ENCODE data around the gene STARD3. TPM values are rescaled to one million over a fixed set of nuclear protein-coding genes. Genes with fewer than 3 reads are reported as not detected.
A peak's percentile ranks its signal among the peaks of the same experiment; 100 is the strongest.
"Not testable (repeated sequence)": the region's sequence is repeated elsewhere in the genome, so short reads cannot be mapped to it uniquely, and the experiment has no call there.

STARD3 gene
- total RNA-seq, result 78.2 TPM
- long read RNA-seq, transcript STARD3-201 (15 exons, 2,132 nt), result major isoform, 58 of 146 reads
- long read RNA-seq, partial matches to known transcripts, result 26 of 146 reads
- long read RNA-seq, other reads (novel, unspliced or antisense), result 61 of 146 reads

- H3K36me3 ChIP-seq, result no peaks in the 10 kb centered on the region
- H3K4me3 ChIP-seq, result peak within 1 kb of the TSS; percentile 68
- peak; percentile 92 for ATAC-seq
- peak; percentile 12 for TF ChIP-seq CTCF (IDR thresholded peaks at IDR 0.05)
- H3K27me3 ChIP-seq, result no peaks in the 10 kb centered on the region
- intact Hi-C loops (cut with DNase I), result no loop called here
- H3K9me3 ChIP-seq, result no peaks in the 10 kb centered on the region
- H3K4me1 ChIP-seq, result peaks cover 54% of the 10 kb centered on the region
- DNase-seq, result peak; percentile 97
- peak within 1 kb of the TSS; percentile 83 for H3K27ac ChIP-seq
These were observed at the start of gene STARD3 for GRCh38 chr17:39636927-39637736. STARD3 (plus strand) TSS chr17:39637144; CDS start chr17:39653532, 16,388 bp downstream.

GRCh38 chr17:39590180-39590579, 46.8 kb upstream of the STARD3 start:
- H3K9me3 ChIP-seq; ATAC-seq; intact Hi-C loops (cut with DNase I); H3K4me1 ChIP-seq; H3K36me3 ChIP-seq; H3K27ac ChIP-seq; DNase-seq; H3K4me3 ChIP-seq: not testable (repeated sequence)
- peaks cover 32% of the 10 kb centered on the region for H3K27me3 ChIP-seq

- H3K27me3 ChIP-seq, result peaks cover 48% of the 10 kb centered on the region
- DNase-seq (no peak), ATAC-seq (peak; percentile 63)
- no peak overlapping the region for H3K27ac ChIP-seq
- no peaks in the 10 kb centered on the region for H3K9me3 ChIP-seq
- no peak for TF ChIP-seq CTCF (IDR thresholded peaks at IDR 0.05)
- no peaks in the 10 kb centered on the region for H3K4me1 ChIP-seq
- H3K4me3 ChIP-seq, result no peak overlapping the region
- intact Hi-C loops (cut with DNase I), result no loop called here
- no peaks in the 10 kb centered on the region for H3K36me3 ChIP-seq
These were observed 44.7 kb upstream of the STARD3 start for GRCh38 chr17:39591958-39592954.

GRCh38 chr17:39593371-39593770, 43.6 kb upstream of the STARD3 start:
- DNase-seq (no peak), ATAC-seq (no peak)
- no peak for TF ChIP-seq CTCF (IDR thresholded peaks at IDR 0.05)
- Histone ChIP-seq H3K27me3 (peaks cover 59% of the 10 kb centered on the region), H3K36me3 (no peaks in the 10 kb centered on the region), H3K9me3 (no peaks in the 10 kb centered on the region), H3K4me3 (no peak overlapping the region), H3K27ac (no peak overlapping the region), H3K4me1 (peaks cover under 1% of the 10 kb centered on the region)
- intact Hi-C loops (cut with DNase I), result no loop called here

- Histone ChIP-seq H3K27me3 (peaks cover 78% of the 10 kb centered on the region), H3K9me3 (no peaks in the 10 kb centered on the region), H3K4me3 (no peak overlapping the region), H3K27ac (no peak overlapping the region), H3K4me1 (peaks cover 10% of the 10 kb centered on the region), H3K36me3 (no peaks in the 10 kb centered on the region)
- ATAC-seq (no peak), DNase-seq (no peak)
- no peak for TF ChIP-seq CTCF (IDR thresholded peaks at IDR 0.05)
- intact Hi-C loops (cut with DNase I), result no loop called here
These were observed 41.6 kb upstream of the STARD3 start for GRCh38 chr17:39595294-39595693.

All from upper lobe of right lung (tissue), 1 donor.